GM12878 (cell line): ENCODE results near the gene TMEM255A. TPM values are rescaled to one million over a fixed set of nuclear protein-coding genes. Genes with fewer than 3 reads are reported as not detected.
"Not testable (repeated sequence)": the region's sequence is repeated elsewhere in the genome, so short reads cannot be mapped to it uniquely, and the experiment has no call there.

Experiments
- ATAC-seq: fragments of 200-7000 bp; cut with Tn5 transposase; 3 replicates; pipeline ENCODE4 v1.9.1; 2020; ENCODE audit warnings: mild to moderate bottlenecking, moderate library complexity
- BruUV-seq: library from RNA; stranded (reverse); fragments of 400-500 nt; replicated peaks from 2 replicates; lab custom pipeline; 2021; lab: Mats Ljungman, UMichigan
- CTCF ChIA-PET: fragments of 300-600 bp; sonication (Branson Sonifier 250); formaldehyde crosslinking; extraction: SDS; loops from one replicate; lab custom pipeline; 2021; ENCODE audit warnings: inconsistent platforms; lab: Yijun Ruan, JAX
- POLR2A ChIA-PET: fragments of 350-600 bp; formaldehyde crosslinking; extraction: SDS; loops from one replicate; lab custom pipeline; 2021; ENCODE audit warnings: inconsistent platforms; lab: Charles Lee
- RAD21 ChIA-PET: fragments of 300-600 bp; sonication (Branson Sonifier 250); formaldehyde crosslinking; loops from one replicate; lab custom pipeline; 2023; ENCODE audit warnings: antibody characterized with exemption; ENCODE audit not compliant: unreplicated experiment; lab: Charles Lee
- SMC1A ChIA-PET: fragments of 300-600 bp; sonication (Branson Sonifier 250); formaldehyde crosslinking; loops from one replicate; lab custom pipeline; 2023; ENCODE audit not compliant: unreplicated experiment, uncharacterized antibody; lab: Charles Lee
- DNase-seq: peaks from one replicate; pipeline ENCODE4 v3.0.0-alpha.2; 2011; ENCODE audit warnings: low read depth, low spot score
- FAIRE-seq: peaks from 3 replicates; lab custom pipeline; 2011; peaks lifted over from hg19 to GRCh38; lab: Jason Lieb, UNC
- H2AFZ ChIP-seq: 2 replicates; pipeline ENCODE4 v1.6.0; 2011; ENCODE audit warnings: low read depth, low read length, control low read depth; ENCODE audit not compliant: control insufficient read depth
- H3K27ac ChIP-seq: 2 replicates; pipeline ENCODE4 v1.5.1; 2011; ENCODE audit warnings: control low read depth; ENCODE audit not compliant: control insufficient read depth, insufficient read depth
- H3K27me3 ChIP-seq, 2 experiments: replicated peaks in 1 of 2; 2 replicates each; pipeline versions ENCODE4 v1.6.0 to v1.6.1; 2011; ENCODE audit warnings: low read length in 1 of 2; ENCODE audit not compliant: control insufficient read depth in 2 of 2, insufficient read depth in 2 of 2
- H3K36me3 ChIP-seq, 2 experiments: 2 replicates each; pipeline ENCODE4 v1.5.1; 2011; ENCODE audit warnings: low read length in 1 of 2; ENCODE audit not compliant: control insufficient read depth in 2 of 2, insufficient read depth in 2 of 2
- H3K4me1 ChIP-seq: 2 replicates; pipeline ENCODE4 v1.6.1; 2011; ENCODE audit warnings: mild to moderate bottlenecking, low read length, moderate library complexity, mixed read lengths; ENCODE audit not compliant: control insufficient read depth, insufficient read depth
- H3K4me2 ChIP-seq: 2 replicates; pipeline ENCODE4 v1.6.0; 2011; ENCODE audit warnings: control low read depth; ENCODE audit not compliant: control insufficient read depth, insufficient read depth
- H3K4me3 ChIP-seq: fragments of 200-600 bp; sonication (generic); 2 replicates; pipeline ENCODE4 v1.5.1; 2016
- H3K79me2 ChIP-seq: 2 replicates; pipeline ENCODE4 v1.6.0; 2011; ENCODE audit warnings: low read length; ENCODE audit not compliant: control insufficient read depth, insufficient read depth
- H3K9ac ChIP-seq: 2 replicates; pipeline ENCODE4 v1.8.0; 2011; ENCODE audit warnings: low read length, control low read depth, mixed read lengths; ENCODE audit not compliant: control insufficient read depth, insufficient read depth
- H3K9me3 ChIP-seq: replicated peaks from 3 replicates; pipeline ENCODE4 v1.5.1; 2011; ENCODE audit warnings: mild to moderate bottlenecking, low read length; ENCODE audit not compliant: control insufficient read depth, insufficient read depth
- H4K20me1 ChIP-seq: 2 replicates; pipeline ENCODE4 v1.6.0; 2011; ENCODE audit not compliant: control insufficient read depth, insufficient read depth
- FOXK2 ChIP-seq: fragments of 450-650 bp; IDR thresholded peaks from 2 replicates; pipeline ENCODE4 v1.6.1; 2017; ENCODE audit warnings: mild to moderate bottlenecking, moderate library complexity
- NKRF ChIP-seq: fragments of 450-650 bp; conservative IDR thresholded peaks from 2 replicates; pipeline ENCODE4 v1.6.1; 2017; ENCODE audit warnings: mild to moderate bottlenecking, moderate library complexity
- NR2C2 ChIP-seq: IDR thresholded peaks from 2 replicates; pipeline ENCODE4 v1.6.1; 2011; ENCODE audit warnings: borderline replicate concordance, low read depth; ENCODE audit not compliant: control insufficient read depth, insufficient read length
- SP1 ChIP-seq: IDR thresholded peaks from one replicate; pipeline ENCODE4 v1.6.1; 2011; ENCODE audit warnings: low read depth, low read length
- WGBS: methylation state at CpG from one replicate; pipeline ENCODE4 v1.1.6; 2016; ENCODE audit warnings: low lambda C conversion rate; ENCODE audit not compliant: insufficient replicate concordance, insufficient coverage; ENCODE audit errors: missing lambda C conversion rate; 5-methylcytosine and 5-hydroxymethylcytosine counted together
- in situ Hi-C: fragments of 300-500 bp; cut with MboI; formaldehyde crosslinking; loops from 9 replicates; pipeline ENCODE4 v1.14.3; 2018; ENCODE audit warnings: mixed read lengths
- intact Hi-C: fragments of 100-400 bp; cut with micrococcal nuclease; formaldehyde crosslinking; loops from one replicate; pipeline ENCODE4 v1.14.2; 2022; ENCODE audit not compliant: unreplicated experiment
- polyA plus RNA-seq, 11 experiments: library from polyadenylated mRNA; depleted of rRNA in 4 of 11; unstranded in 6 of 11; stranded (reverse) in 5 of 11; fragments of >200 nt; fragmentation: Nextera tagmentation in 4 of 11; fragmentation: Illumina TruSeq in 1 of 11; extraction: Ambion mirVana in 4 of 11; extraction: Trizol in 1 of 11; gene quantifications; 1 replicate in 1 of 11; 2 replicates in 10 of 11; pipeline versions ENCODE4 v1.2.1 to v1.2.3, GENCODE V29; 2011 to 2016; ENCODE audit warnings: inconsistent platforms in 2 of 11, missing spikeins in 2 of 11, low read depth in 1 of 11
- total RNA-seq, 4 experiments: library from RNA; depleted of rRNA in 3 of 4; stranded (reverse); fragments of >200 nt in 3 of 4; fragmentation: Illumina TruSeq in 1 of 4; extraction: Trizol in 1 of 4; gene quantifications; 2 replicates each; pipeline versions ENCODE4 v1.2.1 to v1.2.3, GENCODE V29; 2013 to 2021
- TF ChIP-seq, protein P1 (sequence below): fragments of 450-650 bp; IDR thresholded peaks from 2 replicates; pipeline ENCODE4 v1.6.1; 2017; ENCODE audit warnings: antibody characterized with exemption, mild to moderate bottlenecking, moderate library complexity

Gene TMEM255A
- total and polyA plus RNA-seq, 10 of the 15 experiments (the other 5 are each of a cell fraction or from before 2014, with no cell fraction given) = 0.90 to 5.4 (median 1.3) TPM

GRCh38 chrX:120350450-120351138 lies 39.3 kb upstream of the TMEM255A start:
- Histone ChIP-seq H3K9me3 (no peaks in the 10 kb centered on the region), H3K4me2 (no peak overlapping the region), H3K9ac (no peak overlapping the region)
- intact Hi-C loops = no loop called here
- TF ChIP-seq, protein P1, sequence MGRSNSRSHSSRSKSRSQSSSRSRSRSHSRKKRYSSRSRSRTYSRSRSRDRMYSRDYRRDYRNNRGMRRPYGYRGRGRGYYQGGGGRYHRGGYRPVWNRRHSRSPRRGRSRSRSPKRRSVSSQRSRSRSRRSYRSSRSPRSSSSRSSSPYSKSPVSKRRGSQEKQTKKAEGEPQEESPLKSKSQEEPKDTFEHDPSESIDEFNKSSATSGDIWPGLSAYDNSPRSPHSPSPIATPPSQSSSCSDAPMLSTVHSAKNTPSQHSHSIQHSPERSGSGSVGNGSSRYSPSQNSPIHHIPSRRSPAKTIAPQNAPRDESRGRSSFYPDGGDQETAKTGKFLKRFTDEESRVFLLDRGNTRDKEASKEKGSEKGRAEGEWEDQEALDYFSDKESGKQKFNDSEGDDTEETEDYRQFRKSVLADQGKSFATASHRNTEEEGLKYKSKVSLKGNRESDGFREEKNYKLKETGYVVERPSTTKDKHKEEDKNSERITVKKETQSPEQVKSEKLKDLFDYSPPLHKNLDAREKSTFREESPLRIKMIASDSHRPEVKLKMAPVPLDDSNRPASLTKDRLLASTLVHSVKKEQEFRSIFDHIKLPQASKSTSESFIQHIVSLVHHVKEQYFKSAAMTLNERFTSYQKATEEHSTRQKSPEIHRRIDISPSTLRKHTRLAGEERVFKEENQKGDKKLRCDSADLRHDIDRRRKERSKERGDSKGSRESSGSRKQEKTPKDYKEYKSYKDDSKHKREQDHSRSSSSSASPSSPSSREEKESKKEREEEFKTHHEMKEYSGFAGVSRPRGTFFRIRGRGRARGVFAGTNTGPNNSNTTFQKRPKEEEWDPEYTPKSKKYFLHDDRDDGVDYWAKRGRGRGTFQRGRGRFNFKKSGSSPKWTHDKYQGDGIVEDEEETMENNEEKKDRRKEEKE = no peak
- no peak for TF ChIP-seq NKRF
- TF ChIP-seq FOXK2 = no peak
- no peak for TF ChIP-seq NR2C2
- no peak for TF ChIP-seq SP1
- TF ChIP-seq, all 136 proteins: peak for 0
- DNase-seq (no peak), FAIRE-seq (no peak), ATAC-seq (no peak)
- no peak overlapping the region for H3K27ac ChIP-seq
- BruUV-seq = no TSS peak
- H3K36me3 ChIP-seq = no peaks in the 10 kb centered on the region
- no peak overlapping the region for H2AFZ ChIP-seq
- no peaks in the 10 kb centered on the region for H4K20me1 ChIP-seq
- in situ Hi-C loops = no loop called here
- H3K4me3 ChIP-seq = no peak overlapping the region
- ChIA-PET CTCF (no interaction called here), RAD21 (no interaction called here), SMC1A (no interaction called here), POLR2A (no interaction called here)
- no peaks in the 10 kb centered on the region for H3K27me3 ChIP-seq
- 37% methylated on average over 4 of the region's 4 CpGs for WGBS
- H3K79me2 ChIP-seq = no peaks in the 10 kb centered on the region
- H3K4me1 ChIP-seq = no peaks in the 10 kb centered on the region

GRCh38 chrX:120344566-120344965 lies 33.3 kb upstream of the TMEM255A start:
- RAD21 ChIA-PET, CTCF ChIA-PET: not testable (repeated sequence)

More at GRCh38 chrX:120344566-120344965, 33.3 kb upstream of the TMEM255A start:
- H3K36me3 ChIP-seq, FAIRE-seq, intact Hi-C loops, H2AFZ ChIP-seq, H3K4me3 ChIP-seq, POLR2A ChIA-PET, ATAC-seq, H3K4me2 ChIP-seq, SMC1A ChIA-PET, H3K27me3 ChIP-seq, H3K4me1 ChIP-seq, H3K9me3 ChIP-seq, in situ Hi-C loops, H3K27ac ChIP-seq, H3K79me2 ChIP-seq, H4K20me1 ChIP-seq, DNase-seq, H3K9ac ChIP-seq, BruUV-seq: not testable (repeated sequence)
- WGBS = 46% methylated on average over 9 of the region's 11 CpGs
